Kidney epithelial cell (primary cell): Measurements from ENCODE around the gene PELO. TPM values are rescaled to one million over a fixed set of nuclear protein-coding genes. Genes with fewer than 3 reads are reported as not detected.

Experiments used
- DNase-seq: peaks from one replicate; pipeline ENCODE4 v3.0.0-alpha.2; 2010; ENCODE audit warnings: low read depth
- H3K27me3 ChIP-seq: 2 replicates; pipeline ENCODE4 v1.6.0; 2011; ENCODE audit warnings: low read length; ENCODE audit not compliant: control insufficient read depth, insufficient read depth
- H3K36me3 ChIP-seq: 2 replicates; pipeline ENCODE4 v1.5.1; 2011; ENCODE audit warnings: low read length; ENCODE audit not compliant: control insufficient read depth, insufficient read depth
- H3K4me3 ChIP-seq: 2 replicates; pipeline ENCODE4 v1.5.1; 2011; ENCODE audit warnings: low read depth, mild to moderate bottlenecking, control low read depth, low read length
- total RNA-seq: library from RNA; depleted of rRNA; stranded (reverse); fragments of >200 nt; gene quantifications from 2 replicates; pipeline ENCODE4 v1.2.3, GENCODE V29; 2015
- TF ChIP-seq, protein P1 (sequence below): IDR thresholded peaks from 2 replicates; pipeline ENCODE4 v1.5.1; 2011; ENCODE audit warnings: mild to moderate bottlenecking, moderate library complexity, low read length, control low read depth, inconsistent platforms; ENCODE audit not compliant: insufficient read depth, poor library complexity, severe bottlenecking

The PELO gene
- total RNA-seq, 1 donor from 2014 or later = 19.0 TPM

DNA sequence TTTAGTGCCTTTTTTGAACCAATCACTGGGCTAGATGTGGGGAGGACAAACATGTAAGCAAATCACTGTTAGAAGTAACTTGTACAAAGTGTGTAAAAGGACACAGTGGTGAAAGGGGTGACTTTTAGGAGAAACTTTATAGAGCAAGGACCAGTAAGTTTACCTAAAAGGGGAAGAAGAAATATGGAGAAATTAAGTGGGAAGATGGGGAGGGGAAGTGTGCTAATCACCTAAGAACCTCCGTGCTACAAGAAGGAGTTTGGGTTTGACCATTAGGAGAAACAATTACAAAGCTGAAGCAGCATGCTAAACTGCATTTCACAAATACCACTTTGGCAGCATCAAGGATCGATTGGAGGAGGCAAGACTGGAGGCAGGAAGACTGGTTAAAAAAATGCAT, 17.3 kb downstream of the PELO start:
- Histone ChIP-seq H3K4me3 (no peak overlapping the region), H3K36me3 (no peaks in the 10 kb centered on the region), H3K27me3 (no peaks in the 10 kb centered on the region)
- DNase-seq = no peak
- TF ChIP-seq, protein P1, sequence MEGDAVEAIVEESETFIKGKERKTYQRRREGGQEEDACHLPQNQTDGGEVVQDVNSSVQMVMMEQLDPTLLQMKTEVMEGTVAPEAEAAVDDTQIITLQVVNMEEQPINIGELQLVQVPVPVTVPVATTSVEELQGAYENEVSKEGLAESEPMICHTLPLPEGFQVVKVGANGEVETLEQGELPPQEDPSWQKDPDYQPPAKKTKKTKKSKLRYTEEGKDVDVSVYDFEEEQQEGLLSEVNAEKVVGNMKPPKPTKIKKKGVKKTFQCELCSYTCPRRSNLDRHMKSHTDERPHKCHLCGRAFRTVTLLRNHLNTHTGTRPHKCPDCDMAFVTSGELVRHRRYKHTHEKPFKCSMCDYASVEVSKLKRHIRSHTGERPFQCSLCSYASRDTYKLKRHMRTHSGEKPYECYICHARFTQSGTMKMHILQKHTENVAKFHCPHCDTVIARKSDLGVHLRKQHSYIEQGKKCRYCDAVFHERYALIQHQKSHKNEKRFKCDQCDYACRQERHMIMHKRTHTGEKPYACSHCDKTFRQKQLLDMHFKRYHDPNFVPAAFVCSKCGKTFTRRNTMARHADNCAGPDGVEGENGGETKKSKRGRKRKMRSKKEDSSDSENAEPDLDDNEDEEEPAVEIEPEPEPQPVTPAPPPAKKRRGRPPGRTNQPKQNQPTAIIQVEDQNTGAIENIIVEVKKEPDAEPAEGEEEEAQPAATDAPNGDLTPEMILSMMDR = no peak

DNA sequence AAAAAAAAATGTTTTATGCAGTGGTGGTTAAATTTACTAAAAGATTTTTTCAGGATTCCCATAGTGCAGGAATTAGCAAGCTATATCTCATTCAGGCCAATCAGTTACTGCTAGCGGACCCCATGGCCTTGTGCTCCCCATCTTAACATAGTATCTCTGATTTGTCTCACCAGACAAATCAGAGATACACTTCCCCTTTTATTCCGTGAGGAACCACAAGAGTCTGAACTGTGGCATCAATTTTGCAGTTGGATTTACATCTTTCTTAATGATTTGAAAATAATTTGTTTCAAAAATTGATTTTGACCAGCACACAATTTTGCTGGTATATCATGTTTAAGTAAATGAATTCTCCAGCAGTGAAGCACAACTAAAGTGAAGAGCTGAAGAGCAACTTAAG, 17.9 kb downstream of the PELO start:
- no peak overlapping the region for H3K4me3 ChIP-seq
- H3K36me3 ChIP-seq = no peaks in the 10 kb centered on the region
- H3K27me3 ChIP-seq = no peaks in the 10 kb centered on the region
- DNase-seq = no peak
- TF ChIP-seq, protein P1 = no peak

DNA sequence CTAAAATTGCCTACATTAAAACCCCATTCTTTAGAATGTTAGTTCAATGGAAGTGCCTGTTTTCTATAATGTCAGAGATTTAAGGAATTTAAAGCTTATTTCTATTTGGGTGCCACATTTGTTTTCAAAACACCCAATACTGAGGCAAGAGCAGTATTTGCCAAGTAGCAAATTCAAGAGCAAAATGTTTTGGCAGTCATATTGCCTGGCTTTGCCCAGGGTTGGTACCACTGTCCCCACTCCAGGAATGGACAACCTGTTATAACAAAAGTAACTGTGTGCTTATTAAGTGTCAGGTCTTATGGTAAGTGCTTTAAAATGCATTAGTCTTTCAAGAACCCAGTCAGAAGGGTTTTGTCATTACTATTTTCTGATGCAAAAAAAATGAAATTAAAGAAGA, 19.3 kb downstream of the PELO start:
- DNase-seq = no peak
- H3K27me3 ChIP-seq = no peaks in the 10 kb centered on the region
- TF ChIP-seq, protein P1 = no peak
- H3K36me3 ChIP-seq = no peaks in the 10 kb centered on the region
- H3K4me3 ChIP-seq = no peak overlapping the region

DNA sequence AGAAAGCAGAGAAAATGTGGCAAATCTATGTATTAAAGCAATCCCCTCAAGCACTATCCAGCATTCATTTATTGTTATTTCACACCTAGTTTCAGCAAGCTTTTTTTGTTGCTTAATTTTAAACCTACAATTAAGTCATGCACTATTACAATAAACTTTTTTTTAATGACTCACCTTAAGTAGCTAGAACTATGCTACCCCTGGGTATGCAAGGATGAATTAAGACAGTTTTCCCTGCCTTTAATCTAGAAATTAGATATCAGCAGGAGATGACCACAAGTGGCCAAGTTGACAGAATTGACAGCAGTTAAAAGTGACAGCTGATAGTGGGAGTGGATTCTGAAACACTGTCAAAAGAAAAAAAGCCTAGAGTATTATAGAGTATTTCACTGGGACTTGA, 20.0 kb downstream of the PELO start:
- TF ChIP-seq, protein P1 = no peak
- no peak for DNase-seq
- H3K27me3 ChIP-seq = no peaks in the 10 kb centered on the region
- H3K36me3 ChIP-seq = no peaks in the 10 kb centered on the region
- H3K4me3 ChIP-seq = no peak overlapping the region

DNA sequence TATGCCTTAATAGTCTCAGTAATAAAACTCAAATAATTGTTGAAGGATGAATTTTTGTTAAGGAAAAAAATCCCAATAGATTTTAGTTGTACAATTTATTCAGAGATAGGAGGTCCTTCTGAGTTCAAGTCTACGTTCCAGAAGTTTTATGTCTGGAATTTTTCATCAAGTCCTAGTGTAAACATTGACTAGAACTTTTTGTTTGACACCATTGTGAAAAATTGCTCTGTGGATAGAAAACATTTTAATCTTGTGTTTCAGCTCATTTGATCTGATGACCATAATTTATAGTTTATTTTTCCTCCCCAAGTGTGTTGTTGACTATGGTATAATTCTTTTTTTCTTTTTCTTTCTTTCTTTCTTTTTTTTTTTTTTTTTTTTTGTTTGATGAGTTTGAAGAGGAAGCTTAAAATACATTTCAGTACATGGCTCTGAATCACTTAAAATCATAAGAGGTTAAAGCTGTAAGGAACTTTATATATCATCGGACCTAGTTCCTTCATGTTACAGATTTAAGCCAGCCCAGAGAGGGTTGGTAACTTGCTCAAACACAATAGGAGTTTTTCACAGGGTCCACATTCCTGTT, 20.7 kb downstream of the PELO start:
- DNase-seq = no peak

DNA sequence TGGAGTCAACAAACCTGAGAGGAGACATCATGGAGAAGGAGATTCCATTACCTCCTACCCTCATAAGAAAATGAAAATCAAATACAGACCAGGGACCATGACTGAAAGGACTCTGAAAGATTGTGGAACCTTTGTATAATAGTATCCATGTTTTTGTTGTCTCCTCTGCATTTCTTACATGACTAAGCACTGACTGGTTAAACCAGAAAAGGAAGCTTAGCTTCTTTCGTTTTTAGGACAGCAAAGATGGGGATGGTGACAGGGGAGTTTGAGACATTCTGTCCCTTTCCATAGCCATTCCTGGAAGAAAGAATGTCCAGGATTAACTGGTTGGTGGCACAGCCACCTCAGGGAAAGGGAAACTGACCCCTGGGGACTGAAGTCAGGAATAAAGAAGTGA, 22.2 kb downstream of the PELO start:
- Histone ChIP-seq H3K27me3 (no peaks in the 10 kb centered on the region), H3K36me3 (no peaks in the 10 kb centered on the region), H3K4me3 (no peak overlapping the region)
- no peak for DNase-seq
- TF ChIP-seq, protein P1 = no peak

More for the DNA sequence above, 20.7 kb downstream of the PELO start:
- H3K27me3 ChIP-seq = no peaks in the 10 kb centered on the region
- H3K4me3 ChIP-seq = no peak overlapping the region
- H3K36me3 ChIP-seq = no peaks in the 10 kb centered on the region
- TF ChIP-seq, protein P1 = no peak
